Sigmoid colon (tissue), 7 donors: Measurements from ENCODE around the gene ZNF69. TPM values are rescaled to one million over a fixed set of nuclear protein-coding genes. Genes with fewer than 3 reads are reported as not detected.
"Not testable (repeated sequence)": the region's sequence is repeated elsewhere in the genome, so short reads cannot be mapped to it uniquely, and the experiment has no call there.

ENCODE experiments used
- DNase-seq: peaks from one replicate; pipeline ENCODE4 v3.0.0-alpha.2; 2019
- H3K27ac ChIP-seq, 4 donors: fragments of 200-600 bp; sonication (generic); one replicate each; pipeline ENCODE4 v1.5.1; 2016 to 2019; ENCODE audit warnings: mild to moderate bottlenecking in 1 of 4
- H3K27me3 ChIP-seq, 3 donors: fragments of 200-600 bp; sonication (generic); one replicate each; pipeline ENCODE4 v1.5.1; 2019; ENCODE audit warnings: mild to moderate bottlenecking in 1 of 3
- H3K36me3 ChIP-seq, 4 donors: fragments of 200-600 bp; sonication (generic); one replicate each; pipeline ENCODE4 v1.5.1; 2016 to 2019
- H3K4me1 ChIP-seq, 4 donors: fragments of 200-600 bp; sonication (generic); one replicate each; pipeline ENCODE4 v1.5.1; 2017 to 2019
- H3K4me3 ChIP-seq, 4 donors: fragments of 200-600 bp; sonication (generic); one replicate each; pipeline ENCODE4 v1.5.1; 2017 to 2019; ENCODE audit warnings: mild to moderate bottlenecking in 2 of 4, moderate library complexity in 1 of 4
- H3K9me3 ChIP-seq, 4 donors: fragments of 200-600 bp in 3 of 4; sonication (generic) in 3 of 4; one replicate each; pipeline versions ENCODE4 v1.5.1 to v1.6.1; 2013 to 2019
- EP300 ChIP-seq, 4 donors: sonication (generic); formaldehyde crosslinking; IDR thresholded peaks; one replicate each; pipeline ENCODE4 v1.6.1; 2017; ENCODE audit warnings: antibody characterized with exemption in 4 of 4
- POLR2A ChIP-seq, 2 donors: fragments of 450-650 bp; IDR thresholded peaks; one replicate each; pipeline ENCODE4 v1.6.1; 2016; ENCODE audit warnings: antibody characterized with exemption in 2 of 2, mild to moderate bottlenecking in 2 of 2, moderate library complexity in 2 of 2
- POLR2AphosphoS5 ChIP-seq, 4 donors: sonication (generic); formaldehyde crosslinking; IDR thresholded peaks; one replicate each; pipeline ENCODE4 v1.6.1; 2017; ENCODE audit warnings: antibody characterized with exemption in 4 of 4
- WGBS, 2 donors: extraction: QIAGEN DNeasy Blood & Tissue Kit; methylation state at CpG; one replicate each; pipeline ENCODE4 v1.1.7; 2013; 5-methylcytosine and 5-hydroxymethylcytosine counted together
- intact Hi-C: fragments of 100-400 bp; cut with DNase I; formaldehyde crosslinking; loops from one replicate; pipeline ENCODE4 v1.15.1; 2023
- polyA plus RNA-seq, 3 donors: library from polyadenylated mRNA; stranded (reverse); fragments of 200-250 nt; gene quantifications; one replicate each; pipeline ENCODE4 v1.2.3, GENCODE V29; 2013
- total RNA-seq, 4 donors: library from RNA; depleted of rRNA; stranded (reverse); fragments of >200 nt; gene quantifications; one replicate each; pipeline ENCODE4 v1.1.0, GENCODE V29; 2016
- TF ChIP-seq, protein P1 (sequence below), 4 experiments: fragments of 450-650 bp in 3 of 4; fragments of 200-600 bp in 1 of 4; IDR thresholded peaks; one replicate each; pipeline ENCODE4 v1.5.1; 2016 to 2019; ENCODE audit warnings: antibody characterized with exemption in 4 of 4, mild to moderate bottlenecking in 3 of 4, moderate library complexity in 2 of 4
- donor health status: healthy with polysubstance abuse.
- donor health status: Bipolar disorder and iron deficiency.
- donor health status: healthy.

ZNF69 gene
- total and polyA plus RNA-seq, 7 donors: 7.6 to 23.2 (median 9.6) TPM

DNA sequence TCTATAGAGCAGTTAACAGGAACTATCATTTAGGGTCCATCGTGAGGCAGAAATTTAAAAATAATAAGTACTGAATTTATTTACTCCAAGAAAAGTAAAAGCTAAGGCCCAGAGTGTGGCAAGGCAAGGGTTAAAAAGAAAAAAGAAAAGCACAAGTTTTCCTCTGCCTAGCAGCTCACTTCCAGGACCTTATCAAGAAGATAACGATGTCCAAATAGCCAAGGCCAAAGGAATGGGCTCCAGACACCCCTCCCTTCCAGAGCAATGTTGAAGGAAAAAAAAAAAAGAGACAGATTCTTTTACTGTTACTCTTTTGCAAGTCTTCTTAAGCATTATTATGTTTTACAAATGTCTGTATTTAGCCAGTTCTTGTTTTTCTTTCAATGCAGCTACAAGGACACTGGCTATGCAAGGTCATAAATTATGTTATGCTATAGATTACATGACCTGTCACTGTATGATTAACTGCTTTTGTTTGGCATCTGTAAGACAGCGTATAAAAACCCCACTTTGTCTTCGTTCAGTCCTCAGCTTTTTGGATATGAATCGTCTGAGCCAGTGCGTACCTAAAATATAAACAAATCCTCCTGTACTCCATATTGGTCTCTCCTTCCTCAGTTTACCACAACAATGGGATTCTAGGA, 34.4 kb downstream of the ZNF69 start:
- H3K27me3 ChIP-seq: no peaks in the 10 kb centered on the region
- no peak overlapping the region for H3K27ac ChIP-seq
- no peak for TF ChIP-seq POLR2AphosphoS5 (IDR thresholded peaks at IDR 0.05)
- TF ChIP-seq POLR2A (IDR thresholded peaks at IDR 0.05): no peak
- TF ChIP-seq, protein P1, sequence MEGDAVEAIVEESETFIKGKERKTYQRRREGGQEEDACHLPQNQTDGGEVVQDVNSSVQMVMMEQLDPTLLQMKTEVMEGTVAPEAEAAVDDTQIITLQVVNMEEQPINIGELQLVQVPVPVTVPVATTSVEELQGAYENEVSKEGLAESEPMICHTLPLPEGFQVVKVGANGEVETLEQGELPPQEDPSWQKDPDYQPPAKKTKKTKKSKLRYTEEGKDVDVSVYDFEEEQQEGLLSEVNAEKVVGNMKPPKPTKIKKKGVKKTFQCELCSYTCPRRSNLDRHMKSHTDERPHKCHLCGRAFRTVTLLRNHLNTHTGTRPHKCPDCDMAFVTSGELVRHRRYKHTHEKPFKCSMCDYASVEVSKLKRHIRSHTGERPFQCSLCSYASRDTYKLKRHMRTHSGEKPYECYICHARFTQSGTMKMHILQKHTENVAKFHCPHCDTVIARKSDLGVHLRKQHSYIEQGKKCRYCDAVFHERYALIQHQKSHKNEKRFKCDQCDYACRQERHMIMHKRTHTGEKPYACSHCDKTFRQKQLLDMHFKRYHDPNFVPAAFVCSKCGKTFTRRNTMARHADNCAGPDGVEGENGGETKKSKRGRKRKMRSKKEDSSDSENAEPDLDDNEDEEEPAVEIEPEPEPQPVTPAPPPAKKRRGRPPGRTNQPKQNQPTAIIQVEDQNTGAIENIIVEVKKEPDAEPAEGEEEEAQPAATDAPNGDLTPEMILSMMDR (IDR thresholded peaks at IDR 0.05): no peak
- no peak for TF ChIP-seq EP300 (IDR thresholded peaks at IDR 0.05)
- no peaks in the 10 kb centered on the region for H3K9me3 ChIP-seq
- H3K4me3 ChIP-seq: no peak overlapping the region
- peaks cover 0 to 27% (median 18%) of the 10 kb centered on the region in 4 donors for H3K4me1 ChIP-seq
- no peaks in the 10 kb centered on the region for H3K36me3 ChIP-seq
- 29 to 46% methylated on average over 6 of the region's 6 CpGs for WGBS, 2 donors
- intact Hi-C loops: loop anchor here (5.0 kb wide), 1 partner anchor 40 kb away; no protein-coding TSS in a partner anchor
- no peak for DNase-seq

GRCh38 chr19:11924886-11925650, 37.5 kb downstream of the ZNF69 start, which contains the start of gene ZNF700:
TSS of gene ZNF700 (plus strand) at chr19:11925107. CDS start at chr19:11925211, 104 bp downstream.
- Histone ChIP-seq H3K27me3 (no peaks in the 10 kb centered on the region), H3K27ac (peak within 1 kb of the TSS; percentile 84 to 97 (median 94)), H3K36me3 (no peaks in the 10 kb centered on the region), H3K9me3 (no peaks in the 10 kb centered on the region), H3K4me1 (peaks cover 0 to 27% (median 20%) of the 10 kb centered on the region in 4 donors), H3K4me3 (peak within 1 kb of the TSS; percentile 64 to 96 (median 81))
- peak; percentile 97 for DNase-seq
- intact Hi-C loops: loop anchor here (1.0 to 5.0 kb wide), 5 partner anchors 39 to 216 kb away; partner anchors contain the start of gene ZNF20
- 0 to 1% methylated on average over 53 of the region's 53 CpGs for WGBS, 2 donors
- peak; percentile 80 to 85 (median 82) for TF ChIP-seq POLR2AphosphoS5 (IDR thresholded peaks at IDR 0.05)
- TF ChIP-seq EP300 (IDR thresholded peaks at IDR 0.05): no peak
- TF ChIP-seq, protein P1 (IDR thresholded peaks at IDR 0.05): no peak
- TF ChIP-seq POLR2A (IDR thresholded peaks at IDR 0.05): peak; percentile 36 to 87

DNA sequence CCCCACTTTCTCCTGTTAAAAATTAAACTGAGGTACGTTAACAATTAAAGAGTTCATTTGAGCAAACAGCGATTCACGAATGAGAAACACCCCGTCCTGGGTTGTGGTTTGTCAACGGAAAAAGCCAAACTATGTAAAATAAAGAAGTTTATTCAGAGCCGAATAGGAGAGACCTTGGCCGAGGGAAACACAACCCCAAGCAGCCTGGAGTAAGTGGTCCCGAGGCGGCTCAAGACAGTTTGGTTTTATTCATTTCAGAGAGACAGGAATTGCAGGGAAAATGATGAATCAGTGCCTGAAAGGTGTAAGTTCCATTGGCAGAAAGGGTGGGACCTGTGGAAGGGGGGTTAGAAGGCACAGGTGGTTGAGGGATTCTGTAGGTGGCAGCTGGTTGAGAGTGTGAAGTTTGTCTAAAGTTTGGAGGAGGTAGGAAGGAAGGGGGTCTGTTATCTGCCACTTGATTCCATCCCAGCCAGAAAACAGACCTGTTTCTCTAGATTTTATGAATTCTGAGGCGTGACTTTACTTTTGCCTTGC, 38.1 kb downstream of the ZNF69 start:
- not testable (repeated sequence) for H3K9me3 ChIP-seq, DNase-seq, H3K36me3 ChIP-seq, H3K27me3 ChIP-seq
- 3% methylated on average over 10 of the region's 10 CpGs for WGBS, 2 donors
- intact Hi-C loops: loop anchor here (2.0 kb wide), 2 partner anchors 129 to 215 kb away; partner anchors contain the start of gene ZNF20
- Histone ChIP-seq H3K4me1 (peaks cover 0 to 27% (median 20%) of the 10 kb centered on the region in 4 donors), H3K27ac (peak overlapping the region; percentile 84 to 97 (median 94)), H3K4me3 (peak overlapping the region; percentile 64 to 96 (median 81))

DNA sequence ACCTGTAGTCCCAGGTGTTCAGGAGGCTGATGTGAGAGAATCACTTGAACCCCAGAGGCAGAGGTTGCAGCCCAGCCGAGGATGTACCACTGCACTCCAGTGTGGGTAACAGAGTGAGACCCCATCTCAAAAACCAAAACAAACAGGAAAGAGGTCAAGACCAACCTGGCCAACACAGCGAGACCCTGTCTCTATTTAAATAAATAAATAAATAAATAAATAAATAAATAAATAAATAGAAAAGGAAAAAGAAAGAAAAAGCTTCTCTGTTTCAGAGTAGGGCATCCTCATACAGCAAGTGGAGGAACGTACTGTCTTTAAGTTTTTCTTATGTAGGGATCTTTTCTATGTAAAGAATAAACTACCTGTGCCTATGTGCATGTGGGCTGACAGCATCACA, 39.6 kb downstream of the ZNF69 start:
- 95 to 96% methylated on average over 3 of the region's 3 CpGs for WGBS, 2 donors
- peaks cover 0 to 27% (median 20%) of the 10 kb centered on the region in 4 donors for H3K4me1 ChIP-seq
- TF ChIP-seq, protein P1 (IDR thresholded peaks at IDR 0.05): no peak
- TF ChIP-seq POLR2AphosphoS5 (IDR thresholded peaks at IDR 0.05) (no peak), POLR2A (IDR thresholded peaks at IDR 0.05) (no peak), EP300 (IDR thresholded peaks at IDR 0.05) (no peak)

DNA sequence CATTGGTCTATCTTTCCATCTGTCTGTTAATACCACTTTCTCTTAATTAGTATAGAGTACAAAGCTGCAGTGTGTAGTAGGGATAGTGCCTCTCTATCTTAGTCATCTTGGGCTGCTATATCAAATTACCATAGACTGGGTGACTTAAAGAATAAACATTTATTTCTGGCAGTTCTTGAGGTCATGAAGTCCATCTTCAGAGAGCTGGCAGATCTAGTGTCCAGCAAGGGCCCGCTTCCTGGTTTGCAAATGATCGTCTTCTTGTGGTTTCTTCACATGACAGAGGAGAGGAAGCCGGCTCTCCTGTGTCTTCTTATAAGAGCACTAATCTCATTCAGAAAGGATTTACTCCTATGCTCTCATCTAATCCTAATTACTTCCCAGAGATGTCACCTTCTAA, 43.5 kb downstream of the ZNF69 start:
- Histone ChIP-seq H3K9me3 (peaks cover 0 to 2% (median under 1%) of the 10 kb centered on the region in 4 donors), H3K27ac (no peak overlapping the region), H3K4me1 (peaks cover 0 to 11% (median 7%) of the 10 kb centered on the region in 4 donors), H3K27me3 (no peaks in the 10 kb centered on the region), H3K4me3 (no peak overlapping the region), H3K36me3 (no peaks in the 10 kb centered on the region)
- DNase-seq: no peak
- TF ChIP-seq POLR2AphosphoS5 (IDR thresholded peaks at IDR 0.05) (no peak), POLR2A (IDR thresholded peaks at IDR 0.05) (no peak), EP300 (IDR thresholded peaks at IDR 0.05) (no peak)
- TF ChIP-seq, protein P1 (IDR thresholded peaks at IDR 0.05): no peak
- WGBS, 2 donors: 76 to 91% methylated on average over 3 of the region's 3 CpGs
- intact Hi-C loops: no loop called here

More for the DNA sequence above, 39.6 kb downstream of the ZNF69 start:
- no peak overlapping the region for H3K27ac ChIP-seq
- H3K27me3 ChIP-seq: no peaks in the 10 kb centered on the region
- H3K4me3 ChIP-seq: no peak overlapping the region
- H3K36me3 ChIP-seq: no peaks in the 10 kb centered on the region
- H3K9me3 ChIP-seq: no peaks in the 10 kb centered on the region
- DNase-seq: no peak
- intact Hi-C loops: no loop called here
